Measurements from ENCODE around the gene ARSB. TPM values are rescaled to one million over a fixed set of nuclear protein-coding genes. Genes with fewer than 3 reads are reported as not detected.

ARSB gene
- total RNA-seq, 1 experiment from 2014 or later = 11.4 TPM

DNA sequence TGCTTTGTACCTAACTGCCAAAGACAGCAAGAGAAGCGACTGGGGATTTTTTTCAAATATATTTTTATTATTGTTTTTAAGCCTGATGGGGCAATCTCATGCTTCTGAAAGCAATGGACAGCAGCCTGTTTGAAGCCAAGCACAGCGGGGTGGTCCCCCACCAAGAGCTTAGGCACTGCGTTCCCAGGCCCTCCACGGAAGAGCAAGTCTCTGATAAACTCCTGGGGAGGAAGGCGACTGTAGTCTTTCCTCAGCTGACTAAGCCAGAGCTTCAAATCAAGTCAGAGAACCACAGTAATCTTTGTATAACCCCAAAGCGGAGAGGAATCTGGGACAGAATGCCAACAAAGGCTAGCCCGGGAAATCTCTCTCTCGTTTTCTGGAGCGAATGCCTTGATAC lies 54.4 kb downstream of the ARSB start:
- Histone ChIP-seq H3K23me2 (ENCODE audit: insufficient read length, low read depth, low read length, poor library complexity, severe bottlenecking) (no peaks in the 10 kb centered on the region), H2BK5ac (ENCODE audit: insufficient read length, low read length) (no peak overlapping the region), H3K4me2 (ENCODE audit: insufficient read depth, insufficient read length, low read length) (no peak overlapping the region), H3K4me1 (ENCODE audit: insufficient read depth, low read length) (peaks cover 7% of the 10 kb centered on the region), H3K56ac (ENCODE audit: insufficient read length, low read depth, low read length) (no peak overlapping the region), H3K27me3 (ENCODE audit: insufficient read depth, low read length) (no peaks in the 10 kb centered on the region), H3K9me3 (ENCODE audit: control insufficient read depth, low read depth, low read length) (no peaks in the 10 kb centered on the region), H4K5ac (ENCODE audit: insufficient read length, low read depth, low read length) (no peak overlapping the region), H3K79me2 (ENCODE audit: insufficient read depth, low read length) (no peaks in the 10 kb centered on the region), H4K91ac (ENCODE audit: insufficient read length, low read depth, low read length) (no peak overlapping the region), H2BK15ac (ENCODE audit: low read depth, low read length) (no peak overlapping the region), H3K9ac (ENCODE audit: extremely low read depth, insufficient read length, low read length) (no peak overlapping the region), H2BK120ac (ENCODE audit: low read depth, low read length, poor library complexity, severe bottlenecking) (no peak overlapping the region), H2BK12ac (ENCODE audit: insufficient read length, low read depth, low read length) (no peak overlapping the region), H3K79me1 (ENCODE audit: insufficient read depth, low read depth, low read length, poor library complexity, severe bottlenecking) (no peaks in the 10 kb centered on the region), H4K8ac (replicated peaks; ENCODE audit: insufficient read length, low read depth, low read length) (no peak overlapping the region), H3K4ac (ENCODE audit: low read depth, low read length) (no peak overlapping the region), H3K23ac (ENCODE audit: insufficient read length, low read depth, low read length) (no peak overlapping the region), H4K20me1 (ENCODE audit: control insufficient read depth, insufficient read depth, insufficient read length) (no peaks in the 10 kb centered on the region), H3K27ac (ENCODE audit: insufficient read length, low read depth, low read length) (no peak overlapping the region), H3T11ph (ENCODE audit: low read length) (no peak overlapping the region), H3K14ac (ENCODE audit: insufficient read depth, low read length) (no peak overlapping the region), H2AK5ac (ENCODE audit: insufficient read length, low read length) (no peak overlapping the region), H2AFZ (ENCODE audit: low read length) (no peak overlapping the region), H2BK20ac (ENCODE audit: low read depth, low read length, poor library complexity, severe bottlenecking) (no peak overlapping the region), H3K18ac (ENCODE audit: insufficient read length, low read depth, low read length) (no peak overlapping the region)
- Mint-ChIP-seq H3K36me3 (ENCODE audit: insufficient read depth in 1 of 3, low read depth in 3 of 3) (no peaks in the 10 kb centered on the region; a peak in 1 of 7 replicates), H3K4me1 (peaks cover 31 to 51% of the 10 kb centered on the region in 2 experiments), H3K9me3 (no peaks in the 10 kb centered on the region), H3K4me3 (no peak overlapping the region), H3K27ac (no peak overlapping the region; a peak in 1 of 7 replicates), H3K27me3 (ENCODE audit: low read depth) (no peaks in the 10 kb centered on the region)
- DNase-seq = no peak
- no CpG with 5 or more reads among the region's 9 CpGs for WGBS (ENCODE audit: extremely low coverage, insufficient read length, low lambda C conversion rate)
- TF ChIP-seq, protein P1, sequence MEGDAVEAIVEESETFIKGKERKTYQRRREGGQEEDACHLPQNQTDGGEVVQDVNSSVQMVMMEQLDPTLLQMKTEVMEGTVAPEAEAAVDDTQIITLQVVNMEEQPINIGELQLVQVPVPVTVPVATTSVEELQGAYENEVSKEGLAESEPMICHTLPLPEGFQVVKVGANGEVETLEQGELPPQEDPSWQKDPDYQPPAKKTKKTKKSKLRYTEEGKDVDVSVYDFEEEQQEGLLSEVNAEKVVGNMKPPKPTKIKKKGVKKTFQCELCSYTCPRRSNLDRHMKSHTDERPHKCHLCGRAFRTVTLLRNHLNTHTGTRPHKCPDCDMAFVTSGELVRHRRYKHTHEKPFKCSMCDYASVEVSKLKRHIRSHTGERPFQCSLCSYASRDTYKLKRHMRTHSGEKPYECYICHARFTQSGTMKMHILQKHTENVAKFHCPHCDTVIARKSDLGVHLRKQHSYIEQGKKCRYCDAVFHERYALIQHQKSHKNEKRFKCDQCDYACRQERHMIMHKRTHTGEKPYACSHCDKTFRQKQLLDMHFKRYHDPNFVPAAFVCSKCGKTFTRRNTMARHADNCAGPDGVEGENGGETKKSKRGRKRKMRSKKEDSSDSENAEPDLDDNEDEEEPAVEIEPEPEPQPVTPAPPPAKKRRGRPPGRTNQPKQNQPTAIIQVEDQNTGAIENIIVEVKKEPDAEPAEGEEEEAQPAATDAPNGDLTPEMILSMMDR (conservative IDR thresholded peaks at IDR 0.05) = no peak

Data from H9 (cell line).